HS-27A (cell line): ENCODE measurements around the gene B3GNT7.
"Not testable (repeated sequence)": the region's sequence is repeated elsewhere in the genome, so short reads cannot be mapped to it uniquely, and the experiment has no call there.

Experiments
- DNase-seq: peaks from one replicate; pipeline ENCODE4 v3.0.0-alpha.2; 2012; ENCODE audit warnings: low read depth, missing footprints

Gene B3GNT7, protein sequence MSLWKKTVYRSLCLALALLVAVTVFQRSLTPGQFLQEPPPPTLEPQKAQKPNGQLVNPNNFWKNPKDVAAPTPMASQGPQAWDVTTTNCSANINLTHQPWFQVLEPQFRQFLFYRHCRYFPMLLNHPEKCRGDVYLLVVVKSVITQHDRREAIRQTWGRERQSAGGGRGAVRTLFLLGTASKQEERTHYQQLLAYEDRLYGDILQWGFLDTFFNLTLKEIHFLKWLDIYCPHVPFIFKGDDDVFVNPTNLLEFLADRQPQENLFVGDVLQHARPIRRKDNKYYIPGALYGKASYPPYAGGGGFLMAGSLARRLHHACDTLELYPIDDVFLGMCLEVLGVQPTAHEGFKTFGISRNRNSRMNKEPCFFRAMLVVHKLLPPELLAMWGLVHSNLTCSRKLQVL

DNA sequence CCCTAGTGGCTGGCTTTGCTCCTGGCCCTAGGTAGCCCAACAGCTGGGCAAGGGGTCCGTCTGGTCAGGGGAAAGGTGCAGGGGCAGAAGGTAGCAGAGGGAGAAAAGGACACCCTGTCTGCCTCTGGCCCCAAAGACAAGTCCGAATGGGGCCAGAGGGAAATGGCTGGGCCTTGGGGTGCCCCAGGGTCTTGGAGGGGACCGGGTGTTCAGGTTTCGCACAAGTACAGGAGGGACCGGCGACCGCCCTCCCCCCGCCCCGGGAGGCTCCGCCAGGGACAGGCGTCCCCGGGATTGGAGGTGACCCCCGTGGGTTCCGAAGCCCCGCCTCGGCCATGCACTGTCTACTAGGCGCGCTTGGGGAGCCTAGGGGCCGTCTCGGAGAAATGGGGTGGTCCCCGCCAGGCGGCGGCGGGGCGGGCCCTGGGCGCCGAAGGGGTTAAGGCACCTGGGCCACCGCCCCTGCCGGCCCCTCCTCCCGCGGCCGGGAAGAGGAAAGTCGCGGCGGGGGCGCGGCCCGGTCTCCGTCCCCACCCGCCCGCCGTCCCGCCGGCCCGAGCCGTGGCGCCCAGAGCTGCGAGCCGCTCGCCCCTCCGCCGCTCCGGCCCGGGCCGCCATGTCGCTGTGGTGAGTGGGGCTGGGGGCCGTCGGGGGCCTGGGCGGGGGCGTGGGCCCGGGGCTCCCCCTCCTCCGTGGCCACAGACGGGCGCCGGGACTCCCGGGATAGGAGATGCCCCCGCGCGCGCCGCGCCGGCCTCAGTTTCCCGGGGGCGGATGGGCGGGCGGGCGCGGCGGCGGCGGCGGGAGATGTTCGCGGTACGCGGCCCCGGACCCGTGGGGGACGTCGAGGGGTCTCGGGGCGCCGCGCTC lies at the start of gene B3GNT7:
Gene B3GNT7 (plus strand): TSS at position 523 of the 870 bp plus-strand sequence. CDS start 94 bp downstream, at position 617.
- no peak for DNase-seq

DNA sequence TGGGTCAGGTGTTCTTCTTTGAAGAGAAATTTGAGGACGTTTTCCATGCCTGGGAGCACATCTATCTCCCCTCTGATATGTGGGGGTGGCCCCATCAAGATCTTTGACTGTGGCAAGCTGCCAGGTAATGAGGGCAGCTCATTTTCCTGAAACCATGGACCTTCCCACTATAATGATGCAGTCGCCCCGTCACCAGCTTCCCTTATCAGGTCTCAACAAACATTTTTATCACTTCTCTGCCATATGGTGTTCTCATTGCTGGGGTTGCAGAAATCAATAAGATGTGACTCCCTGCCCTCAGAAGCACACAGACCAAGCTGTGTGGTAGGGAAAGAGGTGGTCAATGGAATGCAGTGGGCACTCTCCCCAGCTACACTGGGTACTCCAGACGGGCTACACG lies 48.4 kb upstream of the B3GNT7 start:
- no peak for DNase-seq

DNA sequence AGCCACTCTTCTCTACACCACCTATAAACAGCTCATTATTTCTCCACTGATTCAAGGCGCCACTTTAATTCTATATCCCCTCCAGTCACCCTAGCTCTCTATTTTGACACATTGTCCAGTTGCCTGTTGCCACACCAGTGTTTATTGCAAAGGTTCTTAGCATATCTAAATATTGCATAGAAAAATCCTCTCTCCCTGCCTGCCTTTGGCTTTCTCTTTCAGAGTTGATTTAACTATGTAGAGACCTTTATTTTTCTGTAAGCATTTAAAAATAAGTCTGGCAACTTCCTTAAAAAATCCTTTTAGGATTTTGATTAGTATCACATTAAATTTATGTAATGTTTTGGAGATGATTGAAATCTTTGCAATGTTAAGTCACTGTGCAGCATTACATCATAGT lies 47.9 kb upstream of the B3GNT7 start:
- DNase-seq = no peak

DNA sequence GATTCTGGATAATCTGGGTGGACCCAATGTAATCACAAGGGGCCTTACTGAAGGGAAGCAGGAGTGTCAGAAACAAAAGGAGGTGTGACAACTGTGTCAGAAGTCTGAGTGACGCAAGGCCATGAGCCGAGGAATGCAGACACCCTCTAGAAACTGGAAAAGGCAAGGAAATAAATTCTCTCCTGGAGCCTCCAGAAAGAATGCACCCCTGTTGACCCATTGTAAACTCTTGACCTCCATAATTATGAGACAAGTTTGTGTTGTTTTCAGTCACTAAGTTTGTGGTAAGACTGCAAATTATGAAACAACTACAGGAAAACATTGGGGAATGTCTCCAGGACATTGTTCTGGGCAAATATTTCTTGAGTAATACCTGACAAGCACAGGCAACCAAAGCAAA lies 47.3 kb upstream of the B3GNT7 start:
- no peak for DNase-seq

DNA sequence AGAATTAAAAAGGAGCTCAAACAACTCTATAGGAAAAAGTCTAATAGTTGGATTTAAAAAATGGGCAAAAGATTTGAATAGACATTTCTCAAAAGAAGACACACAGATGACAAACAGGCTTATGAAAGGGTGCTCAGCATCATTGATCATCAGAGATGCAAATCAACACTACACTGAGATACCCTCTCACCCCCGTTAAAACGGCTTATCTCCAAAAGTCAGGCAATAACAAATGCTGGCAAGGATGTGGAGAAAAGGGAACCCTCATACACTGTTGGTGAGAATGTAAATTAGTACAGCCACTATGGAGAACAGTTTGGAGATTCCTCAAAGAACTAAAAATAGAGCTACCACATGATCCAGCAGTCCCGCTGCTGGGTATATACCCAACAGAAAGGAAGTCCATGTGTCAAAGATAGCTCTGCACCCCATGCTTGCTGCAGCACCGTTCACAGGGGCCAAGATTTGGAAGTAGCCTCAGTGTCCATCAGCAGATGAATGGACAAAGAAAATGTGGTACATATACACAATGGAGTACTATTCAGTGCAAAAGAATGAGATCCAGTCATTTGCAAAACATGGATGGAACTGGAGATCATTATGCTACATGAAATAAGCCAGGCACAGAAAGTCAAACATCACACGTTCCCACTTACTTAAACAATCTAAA lies 46.7 kb upstream of the B3GNT7 start:
- DNase-seq = no peak

DNA sequence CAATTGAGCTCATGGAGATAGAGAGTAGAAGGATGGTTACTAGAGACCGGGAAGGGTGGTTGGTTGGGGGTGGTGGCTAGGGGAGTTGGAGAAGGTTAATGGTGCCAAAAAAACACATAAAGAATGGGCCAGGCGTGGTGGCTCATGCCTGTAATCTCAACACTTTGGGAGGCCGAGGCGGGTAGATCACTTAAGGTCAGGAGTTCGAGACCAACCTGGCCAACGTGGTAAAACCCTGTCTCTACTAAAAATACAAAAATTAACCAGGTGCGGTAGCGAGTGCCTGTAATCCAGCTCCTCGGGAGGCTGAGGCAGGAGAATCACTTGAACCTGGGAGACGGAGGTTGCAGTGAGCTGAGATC lies 46.2 kb upstream of the B3GNT7 start:
- not testable (repeated sequence) for DNase-seq

DNA sequence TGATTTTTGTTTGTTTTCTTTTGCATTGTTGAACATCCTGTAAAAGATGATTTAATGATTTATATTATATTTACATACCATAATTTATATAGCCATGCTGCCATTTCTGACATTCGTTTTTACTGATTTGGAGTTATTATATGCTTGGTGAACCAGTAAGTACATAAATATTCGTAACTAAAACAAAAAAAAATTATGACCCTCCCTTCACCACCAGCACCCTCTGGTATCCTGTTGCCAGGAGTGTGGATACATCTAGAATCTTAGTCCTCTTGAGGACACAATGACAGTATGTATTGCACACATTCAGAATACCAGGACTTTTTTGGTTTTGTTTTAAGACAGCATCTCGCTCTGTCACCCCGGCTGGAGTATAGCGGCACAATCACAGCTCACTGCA lies 43.9 kb upstream of the B3GNT7 start:
- no peak for DNase-seq

DNA sequence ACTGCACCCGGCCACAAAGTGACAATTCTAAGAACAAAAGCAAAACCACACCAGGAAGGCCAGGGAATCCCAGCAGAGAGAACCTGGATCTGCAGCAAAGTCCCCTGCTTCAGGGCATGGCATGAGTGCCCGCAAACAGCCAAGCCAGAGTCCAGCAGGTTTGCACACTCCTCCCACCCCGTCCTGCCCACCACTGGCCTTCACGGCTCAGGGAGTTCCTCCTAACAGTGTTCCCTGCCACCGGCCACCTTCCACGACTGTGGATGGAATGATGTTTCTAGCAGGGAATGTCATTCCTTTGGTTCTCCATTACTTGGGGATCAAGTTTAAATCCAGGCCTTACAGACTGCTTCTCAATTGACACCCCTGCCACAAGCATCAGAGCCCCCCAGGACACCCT lies 42.0 kb upstream of the B3GNT7 start:
- DNase-seq = no peak

DNA sequence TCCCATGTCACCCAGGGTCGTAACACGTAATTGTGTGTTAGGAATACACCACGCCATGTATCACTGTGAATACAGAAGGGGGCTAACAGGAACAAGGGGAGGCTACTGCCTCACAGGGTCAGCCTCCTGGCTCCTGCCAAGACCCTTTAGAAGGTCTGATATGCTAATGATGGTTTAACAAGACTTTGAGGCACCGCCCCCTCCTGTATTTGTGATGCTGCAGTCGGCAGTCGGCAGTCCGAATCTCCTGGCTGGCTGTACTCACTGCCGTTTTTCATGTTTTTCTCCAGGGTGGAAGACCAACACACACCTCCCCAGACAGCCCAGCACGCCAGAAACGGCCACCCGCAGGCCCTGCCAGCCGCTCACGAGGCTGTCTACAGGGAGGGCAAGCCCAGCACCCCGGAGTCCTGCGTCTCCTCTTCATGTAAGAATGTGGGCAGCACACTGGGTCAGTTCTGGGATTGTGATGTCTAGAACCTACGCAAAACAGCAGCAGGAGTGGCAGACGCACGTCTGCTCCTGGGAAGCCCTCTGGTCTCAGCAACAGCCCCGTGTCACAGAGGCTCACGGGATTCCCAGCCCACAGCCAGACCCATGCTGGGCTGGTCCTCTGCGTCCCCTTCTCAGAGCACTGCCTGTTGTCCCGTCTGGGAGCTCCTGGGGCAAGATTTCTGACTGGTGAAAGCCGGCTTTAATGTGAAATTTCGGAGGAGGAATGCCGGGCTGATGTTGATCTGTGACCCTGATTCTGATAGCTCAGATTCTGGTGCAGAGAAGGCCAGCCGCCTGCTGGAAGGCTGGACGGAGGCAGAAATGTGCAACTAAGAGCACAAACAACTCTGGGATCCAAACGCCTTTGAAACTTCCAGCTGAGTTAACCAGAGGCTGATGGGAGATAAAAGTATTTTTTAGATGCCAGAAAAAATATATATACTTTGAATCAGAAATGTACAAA lies 39.7 kb upstream of the B3GNT7 start:
- no peak for DNase-seq

DNA sequence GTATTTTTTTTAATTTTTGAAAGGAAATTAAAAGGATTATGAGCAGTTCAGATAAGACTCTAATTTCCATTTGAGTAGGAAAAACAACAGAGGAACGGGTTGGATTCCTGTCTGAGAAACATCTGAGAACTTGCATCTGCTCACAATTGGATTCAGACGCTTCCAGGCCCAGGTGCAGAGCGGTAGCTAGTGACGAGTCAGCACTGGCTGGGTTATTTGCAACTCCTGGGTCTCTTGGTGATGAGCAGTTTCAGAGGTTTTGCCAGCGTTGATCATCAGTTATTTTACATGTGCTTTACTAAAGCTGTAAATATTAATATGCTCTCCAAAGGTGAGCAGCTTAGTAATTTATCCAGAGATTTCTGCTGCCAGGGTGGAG lies 39.1 kb upstream of the B3GNT7 start:
- no peak for DNase-seq

DNA sequence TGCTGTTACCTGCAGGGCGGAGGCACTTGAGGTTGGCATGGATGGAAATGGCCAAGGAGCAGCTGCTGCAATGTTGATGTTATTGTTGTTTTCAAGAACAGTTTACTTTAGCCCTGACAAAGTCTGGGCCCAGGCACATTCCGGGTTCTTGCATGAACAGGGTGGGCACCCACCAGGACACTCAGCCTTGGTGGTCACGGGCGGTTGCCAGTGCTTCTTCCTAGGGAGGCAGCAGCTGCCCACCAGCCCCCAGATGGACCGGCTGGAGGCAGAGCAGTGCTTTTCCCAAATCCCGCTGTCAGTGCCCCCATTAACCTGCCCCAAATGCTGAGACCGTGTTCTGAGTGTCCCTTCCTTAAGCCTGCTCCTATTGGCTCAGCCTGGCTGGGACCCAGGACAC lies 38.5 kb upstream of the B3GNT7 start:
- no peak for DNase-seq

DNA sequence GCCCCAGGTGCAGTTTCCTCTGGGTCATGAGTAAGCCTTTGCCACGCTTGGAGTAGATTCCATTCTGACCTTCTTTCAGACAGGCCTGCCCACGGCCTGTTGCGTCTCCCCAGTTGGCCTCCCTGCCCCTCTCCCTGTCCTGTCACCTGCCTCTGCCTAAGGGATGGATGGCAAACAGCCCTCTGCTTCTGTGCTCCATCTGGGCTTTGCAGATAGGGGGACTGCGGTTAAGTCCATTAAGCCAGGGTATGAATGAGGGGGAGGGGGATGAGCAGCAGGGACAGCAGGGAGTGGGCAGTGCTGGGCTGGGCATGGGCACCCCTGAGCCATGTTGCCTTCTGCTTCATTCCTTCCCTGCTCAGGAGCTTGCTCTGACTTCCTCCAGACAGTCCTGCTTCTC lies 37.6 kb upstream of the B3GNT7 start:
- no peak for DNase-seq

DNA sequence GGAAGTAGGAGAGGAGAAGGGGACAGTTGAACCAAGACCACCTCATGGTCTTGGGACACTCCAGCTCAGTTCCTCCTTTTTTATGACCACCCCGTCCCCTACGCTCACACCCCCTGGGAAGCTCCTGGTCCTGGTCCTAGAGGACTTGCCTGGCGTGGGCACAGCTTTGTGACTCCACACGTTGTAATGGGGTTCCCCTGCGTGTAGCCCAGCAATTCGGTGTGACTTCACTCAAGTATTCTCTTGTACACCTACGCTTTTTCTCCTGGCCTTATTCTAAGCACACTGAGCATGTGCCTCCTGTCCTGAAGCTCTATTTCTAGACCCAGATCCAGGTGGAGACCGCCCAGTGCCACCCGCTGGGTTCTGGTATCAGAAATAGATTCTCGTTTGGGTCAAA lies 36.1 kb upstream of the B3GNT7 start:
- no peak for DNase-seq

DNA sequence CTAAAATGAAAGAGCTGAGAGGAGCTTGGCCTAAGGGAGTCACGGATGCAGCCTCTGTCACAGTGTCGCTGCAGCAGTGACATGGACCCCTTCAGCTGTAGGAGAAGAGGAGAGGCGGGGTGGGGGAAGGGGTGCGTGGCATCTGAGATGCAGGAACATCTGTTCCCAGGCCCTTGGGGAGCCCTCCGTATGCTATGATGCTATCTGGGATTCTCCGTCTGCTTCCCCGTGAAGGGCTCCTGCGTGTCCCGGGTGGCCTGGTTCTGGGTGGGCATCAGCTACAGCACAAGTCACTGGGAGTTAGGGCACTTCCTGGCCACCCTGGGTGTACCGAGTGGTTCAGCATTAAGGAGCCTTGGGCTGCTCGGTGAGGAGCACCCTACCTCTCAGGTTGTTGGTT lies 35.6 kb upstream of the B3GNT7 start:
- DNase-seq = no peak

DNA sequence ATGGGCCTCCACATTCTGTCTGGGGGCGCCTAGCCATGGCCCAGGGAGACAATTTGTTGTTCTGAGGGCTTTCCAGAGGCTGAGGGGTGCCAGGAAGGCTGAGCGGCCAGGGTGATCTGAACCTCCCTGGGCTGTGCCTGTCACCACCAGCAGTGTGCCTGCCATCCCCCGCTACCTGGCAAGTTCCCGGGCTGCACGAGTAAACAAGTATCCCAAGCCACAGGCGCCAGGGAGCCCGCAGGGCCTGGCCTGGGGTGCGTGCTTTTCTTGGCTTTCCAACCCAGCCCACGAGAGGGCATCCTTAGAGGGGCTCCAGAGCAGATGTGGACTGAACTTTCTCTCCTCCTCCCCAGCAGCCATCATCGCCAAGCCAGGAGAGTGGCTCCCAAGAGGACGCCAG lies 35.1 kb upstream of the B3GNT7 start:
- no peak for DNase-seq

DNA sequence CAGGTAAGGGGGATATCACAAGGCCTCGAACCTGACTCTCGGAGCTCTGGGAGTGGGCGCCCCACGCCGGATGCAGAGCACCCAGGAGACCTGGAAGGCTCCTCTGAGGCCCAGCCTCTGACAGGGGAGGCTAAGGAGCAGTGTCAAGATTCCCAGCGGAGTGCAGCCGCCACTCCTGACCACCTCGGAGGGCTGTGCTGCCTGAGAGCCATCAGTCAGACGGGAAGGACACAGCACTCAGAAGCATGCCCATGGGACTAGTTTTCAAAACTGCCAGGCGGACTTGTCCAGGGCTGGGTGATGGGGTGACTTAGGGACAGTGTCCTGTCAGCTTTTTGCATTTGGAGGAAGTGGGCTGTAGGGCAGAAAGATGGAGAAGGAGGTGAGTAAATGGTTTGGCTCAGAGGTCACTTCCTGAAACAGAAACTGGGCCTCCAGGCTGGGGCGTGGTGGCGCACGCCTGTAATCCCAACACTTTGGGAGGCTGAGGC lies 34.6 kb upstream of the B3GNT7 start:
- DNase-seq = no peak

DNA sequence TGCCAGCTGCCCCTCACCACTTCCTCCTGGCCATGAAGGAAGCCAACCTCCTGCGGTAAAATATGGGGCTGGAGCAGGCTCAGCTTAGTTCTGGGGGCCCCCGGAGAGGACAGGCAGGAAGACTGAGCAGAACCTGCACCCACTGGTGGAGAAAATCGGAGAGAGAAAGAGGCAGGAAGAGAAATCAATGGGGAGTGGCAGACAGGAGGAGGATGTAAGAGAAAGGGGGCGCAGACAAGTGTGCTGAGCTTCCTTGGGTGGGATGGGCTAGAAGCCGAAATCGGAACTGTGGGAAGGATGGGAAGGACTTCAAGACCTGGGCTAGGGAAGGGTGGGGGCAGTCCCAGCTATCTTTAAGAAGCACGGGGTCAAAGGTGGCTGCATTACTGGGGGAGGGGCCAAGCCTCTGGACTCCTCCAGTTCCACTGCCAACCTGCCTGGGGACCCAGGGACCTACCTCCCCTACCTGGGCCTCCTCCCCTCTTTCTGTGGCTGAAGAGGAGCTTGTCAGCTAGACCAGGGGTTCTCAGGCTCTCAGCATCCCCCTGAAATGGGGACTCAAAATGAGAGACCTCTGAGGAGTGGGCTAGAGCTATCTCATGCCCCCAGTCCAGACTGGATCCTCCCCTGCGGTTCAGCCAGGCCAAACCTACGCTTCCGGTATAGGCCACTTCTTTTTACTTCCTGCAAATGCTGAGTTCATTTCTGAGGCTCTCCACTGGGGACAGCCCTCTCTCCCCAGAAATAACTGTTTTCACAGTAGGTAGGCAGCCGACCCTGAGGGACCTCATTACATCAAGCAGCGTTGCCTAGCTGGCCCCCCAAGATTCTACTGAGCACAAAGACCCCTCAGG lies 33.6 kb upstream of the B3GNT7 start:
- no peak for DNase-seq

DNA sequence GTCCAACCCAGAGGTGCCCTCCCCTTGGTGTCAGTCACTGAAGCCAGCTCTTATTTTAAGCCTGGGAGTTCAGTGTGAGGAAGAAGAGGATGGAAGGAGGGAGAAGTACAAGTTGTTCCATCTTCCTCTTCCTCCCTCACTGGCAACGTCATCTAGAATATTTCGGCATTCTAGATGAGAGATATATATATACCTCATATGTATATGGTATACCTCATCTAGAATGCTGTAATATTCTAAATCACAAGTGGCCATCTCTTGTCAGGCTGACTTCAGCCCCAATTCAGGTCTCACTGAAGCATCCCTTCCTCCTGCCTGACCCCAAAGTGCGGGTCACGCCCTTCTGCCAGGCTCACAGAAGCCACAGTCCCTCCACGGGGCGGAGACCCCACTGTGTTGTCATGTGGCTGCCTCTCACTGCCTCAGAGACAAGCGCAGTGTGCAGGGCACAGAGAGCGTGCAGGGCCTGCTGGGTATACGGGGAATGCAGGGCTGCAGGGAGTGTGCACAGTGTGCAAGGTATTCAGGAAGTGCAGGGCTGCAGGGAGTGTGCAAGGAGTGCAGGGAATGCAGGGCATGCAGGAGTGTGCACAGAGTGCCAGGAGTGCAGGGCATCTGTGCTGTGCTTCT lies 32.8 kb upstream of the B3GNT7 start:
- no peak for DNase-seq

DNA sequence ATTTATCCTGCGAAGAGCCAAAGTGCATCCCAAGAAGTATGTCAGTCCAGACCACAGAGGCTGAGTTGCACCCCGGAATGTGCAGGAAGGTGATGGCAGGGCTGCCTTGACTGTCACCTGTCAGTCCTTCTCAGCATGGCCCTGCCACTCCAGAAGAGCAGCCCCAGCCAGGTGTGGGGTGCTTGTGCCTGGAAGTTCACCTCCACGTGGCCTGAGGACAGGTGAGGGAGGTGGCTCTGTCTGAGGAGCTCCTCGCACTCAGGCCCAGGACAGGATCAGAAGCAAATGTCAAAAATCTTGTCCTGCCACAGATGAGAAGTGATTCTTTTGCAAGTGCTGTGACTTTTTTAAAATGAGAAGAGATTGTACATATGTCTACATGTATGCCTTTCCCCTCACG lies 31.4 kb upstream of the B3GNT7 start:
- DNase-seq = no peak
